ENCODE measurements around the gene CEACAM20. TPM values are rescaled to one million over a fixed set of nuclear protein-coding genes. Genes with fewer than 3 reads are reported as not detected.
"Not testable (repeated sequence)": the region's sequence is repeated elsewhere in the genome, so short reads cannot be mapped to it uniquely, and the experiment has no call there.

The CEACAM20 gene
- total RNA-seq, 4 donors from 2014 or later, result 0.40 TPM; not detected in 3

GRCh38 chr19:44554641-44555246 lies 25.3 kb upstream of the CEACAM20 start:
- H3K36me3 ChIP-seq, result no peaks in the 10 kb centered on the region
- no peaks in the 10 kb centered on the region for H3K4me1 ChIP-seq
- no peak overlapping the region for H3K27ac ChIP-seq
- no peaks in the 10 kb centered on the region for H3K9me3 ChIP-seq
- no peak overlapping the region for H3K4me3 ChIP-seq
- H3K27me3 ChIP-seq, result no peaks in the 10 kb centered on the region
- TF ChIP-seq CTCF (IDR thresholded peaks at IDR 0.05) (no peak), POLR2A (IDR thresholded peaks at IDR 0.05) (no peak), POLR2AphosphoS5 (IDR thresholded peaks at IDR 0.05) (no peak), EP300 (IDR thresholded peaks at IDR 0.05) (no peak)
- WGBS, result 69% methylated on average over 2 of the region's 2 CpGs
- no peak for DNase-seq (ENCODE audit: low spot score in 2 of 2)

- no peaks in the 10 kb centered on the region for H3K27me3 ChIP-seq
- H3K36me3 ChIP-seq, result no peaks in the 10 kb centered on the region
- no peak for DNase-seq (ENCODE audit: low spot score in 2 of 2)
- no peaks in the 10 kb centered on the region for H3K9me3 ChIP-seq
- H3K4me1 ChIP-seq, result no peaks in the 10 kb centered on the region
- TF ChIP-seq POLR2AphosphoS5 (IDR thresholded peaks at IDR 0.05) (no peak), EP300 (IDR thresholded peaks at IDR 0.05) (no peak), CTCF (IDR thresholded peaks at IDR 0.05) (no peak), POLR2A (IDR thresholded peaks at IDR 0.05) (no peak)
- H3K4me3 ChIP-seq, result no peak overlapping the region
- WGBS, result 33% methylated on average over 6 of the region's 6 CpGs
- no peak overlapping the region for H3K27ac ChIP-seq
Measured at GRCh38 chr19:44553478-44554171, 24.1 kb upstream of the CEACAM20 start.

DNA sequence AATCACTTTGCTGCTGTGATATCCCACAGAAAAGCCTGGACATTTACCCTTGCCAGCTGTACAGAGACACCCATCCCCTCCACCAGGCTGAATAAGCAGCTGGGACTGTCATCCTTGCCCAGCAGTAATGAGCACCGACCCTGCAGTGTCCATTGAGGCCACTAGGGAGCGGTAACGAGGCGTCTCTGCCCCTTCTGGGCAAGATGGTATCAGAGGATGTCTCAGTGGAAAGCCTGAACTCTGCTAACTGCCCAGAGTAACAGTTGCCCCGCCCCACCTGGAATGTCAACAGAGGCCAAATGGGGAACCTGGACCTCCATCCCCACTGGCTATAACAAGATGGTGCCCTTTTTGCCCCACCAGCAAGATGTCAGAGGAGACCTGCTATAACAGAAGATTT lies 22.8 kb upstream of the CEACAM20 start:
- no peak for DNase-seq (ENCODE audit: low spot score in 2 of 2)
- no peaks in the 10 kb centered on the region for H3K27me3 ChIP-seq
- TF ChIP-seq EP300 (IDR thresholded peaks at IDR 0.05) (no peak), POLR2A (IDR thresholded peaks at IDR 0.05) (no peak), CTCF (IDR thresholded peaks at IDR 0.05) (no peak), POLR2AphosphoS5 (IDR thresholded peaks at IDR 0.05) (no peak)
- H3K27ac ChIP-seq, result no peak overlapping the region
- no peak overlapping the region for H3K4me3 ChIP-seq
- H3K36me3 ChIP-seq, result no peaks in the 10 kb centered on the region
- H3K9me3 ChIP-seq, result no peaks in the 10 kb centered on the region
- no peaks in the 10 kb centered on the region for H3K4me1 ChIP-seq
- 3% methylated on average over 5 of the region's 5 CpGs for WGBS

DNA sequence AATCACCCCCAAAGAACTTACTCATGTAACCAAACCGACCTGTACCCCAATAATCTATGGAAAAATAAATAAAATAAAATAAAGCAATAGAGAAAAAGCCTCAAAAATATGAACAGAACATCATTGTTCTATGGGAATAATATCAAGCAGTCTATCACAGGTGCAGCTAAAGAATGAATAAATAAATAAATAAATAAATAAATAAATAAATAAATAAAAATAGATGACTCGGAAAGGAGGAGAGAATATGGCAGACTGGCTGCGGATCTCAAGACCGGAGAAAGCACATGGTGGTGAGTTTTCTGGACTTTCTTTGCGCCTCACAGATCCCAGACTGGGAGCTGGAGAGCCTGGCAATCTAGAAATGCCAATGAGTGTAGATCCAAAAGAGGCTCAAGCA lies 22.4 kb upstream of the CEACAM20 start:
- H3K27me3 ChIP-seq, result no peaks in the 10 kb centered on the region
- no peaks in the 10 kb centered on the region for H3K36me3 ChIP-seq
- WGBS, result 75% methylated on average over 5 of the region's 5 CpGs
- no peak for DNase-seq (ENCODE audit: low spot score in 2 of 2)
- no peak overlapping the region for H3K27ac ChIP-seq
- no peak overlapping the region for H3K4me3 ChIP-seq
- H3K4me1 ChIP-seq, result no peaks in the 10 kb centered on the region
- TF ChIP-seq POLR2A (IDR thresholded peaks at IDR 0.05), result no peak
- no peak for TF ChIP-seq POLR2AphosphoS5 (IDR thresholded peaks at IDR 0.05)
- TF ChIP-seq EP300 (IDR thresholded peaks at IDR 0.05), result no peak
- TF ChIP-seq CTCF (IDR thresholded peaks at IDR 0.05), result no peak
- H3K9me3 ChIP-seq, result no peaks in the 10 kb centered on the region

- WGBS, result 94% methylated on average over 37 of the region's 37 CpGs
- H3K4me3 ChIP-seq; H3K27ac ChIP-seq; H3K4me1 ChIP-seq; H3K27me3 ChIP-seq; H3K9me3 ChIP-seq; DNase-seq (ENCODE audit: low spot score in 2 of 2); H3K36me3 ChIP-seq: not testable (repeated sequence)
Measured at GRCh38 chr19:44550976-44551375, 21.5 kb upstream of the CEACAM20 start.
